HG02852 (cell line): Measurements from ENCODE around the gene CEACAM16.

Experiments used
- ATAC-seq: cut with Tn5 transposase; IDR thresholded peaks from one replicate; pipeline ENCODE4 v1.9.1; 2021; ENCODE audit warnings: mild to moderate bottlenecking, moderate library complexity; ENCODE audit not compliant: unreplicated experiment

Gene CEACAM16

DNA sequence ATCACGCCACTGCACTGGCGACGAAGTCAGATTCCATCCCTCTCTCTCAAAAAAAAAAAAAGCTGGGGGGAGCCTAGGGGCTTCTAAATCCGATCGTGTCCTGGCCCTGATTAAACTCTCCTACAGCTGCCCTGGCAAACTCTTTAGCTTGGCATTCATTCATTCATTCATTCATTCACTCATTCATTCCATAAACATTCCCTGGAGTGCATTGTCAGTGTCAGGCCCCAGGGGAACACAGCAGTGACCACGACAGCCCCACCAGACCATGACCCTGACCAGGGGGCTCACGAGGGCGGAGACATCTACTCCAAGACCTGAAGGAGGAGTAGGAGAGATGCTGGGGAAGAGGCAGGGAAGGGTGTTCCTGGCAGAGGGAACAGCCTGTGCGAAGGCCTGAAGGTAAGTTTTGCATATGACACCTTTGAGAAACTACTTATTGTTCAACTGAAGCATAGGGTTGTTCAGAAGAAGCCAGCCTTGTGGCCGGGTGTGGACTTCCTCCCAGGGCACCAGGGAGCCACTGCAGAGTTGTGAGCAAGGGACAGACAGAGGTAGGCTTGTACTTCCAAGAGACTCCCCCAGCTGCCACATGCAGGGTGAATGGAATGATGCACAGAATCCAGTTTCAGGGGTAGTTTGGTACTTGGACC is 24.5 kb downstream of the CEACAM16 start:
- no peak for ATAC-seq

GRCh38 chr19:44723952-44724319 is 25.0 kb downstream of the CEACAM16 start:
- no peak for ATAC-seq

DNA sequence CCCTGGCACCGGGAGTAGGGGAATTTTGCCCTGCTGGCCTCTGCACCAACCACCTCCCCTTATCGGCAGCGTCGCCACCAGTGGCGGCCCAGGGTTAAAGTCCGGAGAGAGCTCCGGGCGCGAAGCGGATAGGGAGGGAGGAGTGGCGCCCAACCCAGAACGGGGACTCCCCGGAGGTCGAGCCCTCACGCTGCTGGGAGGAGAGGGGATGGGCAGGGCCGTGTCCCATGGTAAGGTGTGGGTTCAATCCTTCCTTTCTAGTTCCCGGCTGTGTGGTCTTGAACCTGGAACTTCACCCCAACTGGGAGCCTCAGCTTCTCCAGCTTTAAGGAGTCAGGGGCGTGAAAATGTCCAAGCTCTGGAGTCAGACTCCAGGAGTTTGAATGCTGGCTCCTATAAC is 26.3 kb downstream of the CEACAM16 start:
- no peak for ATAC-seq

GRCh38 chr19:44725684-44726083 is 26.7 kb downstream of the CEACAM16 start:
- ATAC-seq: no peak

DNA sequence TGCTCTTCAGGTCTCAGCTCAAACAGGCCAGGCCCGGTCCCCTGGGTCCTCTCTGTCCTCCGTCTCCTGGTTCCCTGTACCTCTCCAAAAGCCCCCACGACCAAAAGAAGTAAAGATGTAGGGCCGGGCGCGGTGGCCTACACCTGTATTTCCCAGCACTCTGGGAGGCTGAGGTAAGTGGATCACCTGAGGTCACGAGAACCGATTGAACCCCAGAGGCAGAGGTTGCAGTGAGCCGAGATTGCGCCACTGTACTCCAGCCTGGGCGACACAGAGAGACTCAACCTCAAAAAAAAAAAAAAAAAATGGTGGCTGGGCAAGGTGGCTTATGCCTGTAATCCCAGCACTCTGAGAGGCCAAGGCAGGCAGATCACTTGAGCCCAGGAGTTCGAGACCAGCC is 27.5 kb downstream of the CEACAM16 start:
- ATAC-seq: no peak

- ATAC-seq: no peak
These were observed 29.2 kb downstream of the CEACAM16 start for GRCh38 chr19:44728178-44728577.

GRCh38 chr19:44729516-44730033 is 30.6 kb downstream of the CEACAM16 start:
- no peak for ATAC-seq

DNA sequence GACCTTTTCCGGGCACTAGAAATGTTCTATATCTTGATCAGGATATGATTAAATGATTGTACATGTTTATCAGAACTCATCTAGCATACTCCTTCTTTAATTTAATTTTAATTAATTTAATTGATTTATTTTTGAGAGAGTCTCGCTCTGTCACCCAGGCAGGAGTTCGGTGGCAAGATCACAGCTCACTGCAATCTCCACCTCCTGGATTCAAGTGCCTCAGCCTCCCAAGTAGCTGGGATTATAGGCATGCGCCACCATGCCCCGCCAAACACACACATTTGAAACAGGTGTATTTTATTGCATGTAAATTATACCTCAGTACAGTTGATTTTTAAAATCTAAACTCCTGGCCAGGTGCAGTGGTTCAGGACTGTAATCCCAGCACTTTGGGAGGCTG is 32.1 kb downstream of the CEACAM16 start:
- ATAC-seq: no peak

GRCh38 chr19:44731622-44732021 is 32.7 kb downstream of the CEACAM16 start:
- ATAC-seq: no peak

- no peak for ATAC-seq
These were observed 33.5 kb downstream of the CEACAM16 start for GRCh38 chr19:44732235-44733014.

DNA sequence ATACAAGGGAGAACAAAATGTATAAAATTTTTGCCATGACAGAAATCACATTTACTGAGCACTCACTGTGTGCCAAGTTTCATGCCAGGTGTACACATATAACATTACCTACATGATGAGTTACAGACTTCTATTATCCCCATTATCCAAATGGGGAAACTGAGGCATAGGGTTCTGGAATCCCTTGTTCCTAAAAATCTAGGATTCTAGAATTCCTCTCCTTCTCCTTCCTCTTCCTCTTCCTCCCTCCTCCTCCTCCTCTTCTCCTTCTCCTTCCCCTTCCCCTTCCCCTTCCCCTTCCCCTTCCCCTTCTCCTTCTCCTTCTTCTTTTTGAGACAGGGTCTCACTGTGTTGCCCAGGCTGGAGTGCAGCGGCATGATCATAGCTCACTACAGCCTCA is 35.4 kb downstream of the CEACAM16 start:
- no peak for ATAC-seq

GRCh38 chr19:44735011-44735410 is 36.1 kb downstream of the CEACAM16 start:
- ATAC-seq: no peak

DNA sequence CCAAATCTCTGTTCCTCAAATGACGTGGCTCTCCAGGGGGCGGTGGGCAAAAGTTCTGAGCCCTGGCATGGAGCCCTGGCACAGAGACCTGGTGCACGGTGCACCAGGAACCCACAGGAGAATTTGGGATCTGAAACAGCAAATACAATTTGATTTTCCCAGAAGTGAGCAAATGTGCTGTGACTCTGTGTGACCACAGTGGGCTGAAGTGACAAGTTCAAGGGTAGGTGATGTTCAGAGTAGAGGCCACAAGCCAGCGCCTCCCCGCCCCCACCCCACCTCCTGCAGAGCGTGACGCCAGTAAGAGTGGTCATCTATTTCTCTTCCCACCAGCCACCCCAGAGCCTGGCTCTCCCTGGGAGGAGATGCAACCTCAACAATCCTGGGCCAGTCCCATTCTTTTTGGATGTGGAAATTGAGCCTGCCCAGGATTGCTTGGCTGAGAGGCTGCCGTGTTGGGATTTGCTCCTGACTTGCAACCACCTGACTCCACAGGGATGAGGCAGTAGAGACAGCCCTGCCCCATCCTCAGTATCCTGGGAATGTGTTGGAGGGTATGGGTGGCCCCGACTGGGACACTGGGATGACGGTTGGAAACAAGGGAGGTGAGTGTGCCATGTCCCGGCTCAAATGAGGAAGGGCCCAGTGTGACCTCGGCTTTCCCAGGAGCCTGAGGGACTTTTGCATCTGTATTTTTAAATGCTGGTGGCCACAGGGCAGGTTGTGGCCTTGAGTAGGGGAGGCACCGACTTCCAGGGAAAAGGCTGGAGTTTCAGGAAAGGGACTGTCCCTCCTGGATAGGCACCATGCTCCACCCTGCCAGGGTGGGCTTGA is 38.5 kb downstream of the CEACAM16 start:
- no peak for ATAC-seq

GRCh38 chr19:44738136-44738535 is 39.2 kb downstream of the CEACAM16 start:
- no peak for ATAC-seq

GRCh38 chr19:44738603-44739558 is 39.9 kb downstream of the CEACAM16 start:
- no peak for ATAC-seq

- ATAC-seq: no peak
These were observed 41.4 kb downstream of the CEACAM16 start for GRCh38 chr19:44740351-44740824.

DNA sequence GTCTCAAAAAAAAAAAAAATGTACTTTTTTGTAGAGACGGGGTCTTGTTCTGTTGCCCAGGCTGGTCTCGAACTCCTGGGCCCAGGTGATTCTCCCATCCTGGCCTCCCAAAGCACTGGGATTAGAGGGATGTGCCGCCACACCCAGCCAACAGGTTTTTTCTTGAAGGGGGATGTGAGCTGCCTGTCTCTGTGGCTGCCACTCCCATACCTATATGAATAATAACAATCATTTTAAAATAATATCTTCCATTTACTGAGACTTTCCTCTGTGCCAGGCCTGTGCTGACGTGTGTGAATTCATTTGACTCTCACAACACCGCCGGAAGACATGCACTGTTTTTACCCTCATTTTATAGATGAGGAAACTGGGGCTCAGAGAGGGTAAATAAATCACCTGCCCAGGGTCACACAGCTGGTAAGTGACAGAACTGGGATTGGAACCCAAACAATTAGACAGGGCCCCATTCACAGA is 42.3 kb downstream of the CEACAM16 start:
- ATAC-seq: no peak

DNA sequence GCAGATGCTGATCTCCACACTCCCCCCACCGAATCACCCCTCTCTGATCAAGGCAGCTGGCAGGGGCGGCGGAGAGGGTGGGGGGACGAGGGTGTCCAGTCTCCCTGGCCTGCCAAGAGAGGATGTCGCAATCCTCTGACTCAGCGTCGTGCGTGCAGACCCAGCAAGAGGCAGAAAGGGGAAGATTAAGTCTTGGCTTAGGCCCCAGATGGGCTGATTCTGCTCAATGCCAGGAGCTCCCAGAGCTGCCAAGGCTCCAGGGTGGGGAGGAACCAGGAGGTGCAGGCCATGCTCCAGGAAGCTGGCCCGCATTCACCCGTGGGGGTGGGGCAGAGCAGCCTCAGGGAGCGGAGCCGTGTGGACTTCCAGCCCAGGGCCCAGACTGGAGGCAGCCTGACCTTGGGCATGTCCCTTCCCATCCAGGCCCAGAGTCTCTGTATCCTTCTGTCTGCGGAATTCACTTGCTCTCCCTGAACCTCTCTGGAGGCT is 42.9 kb downstream of the CEACAM16 start:
- no peak for ATAC-seq

DNA sequence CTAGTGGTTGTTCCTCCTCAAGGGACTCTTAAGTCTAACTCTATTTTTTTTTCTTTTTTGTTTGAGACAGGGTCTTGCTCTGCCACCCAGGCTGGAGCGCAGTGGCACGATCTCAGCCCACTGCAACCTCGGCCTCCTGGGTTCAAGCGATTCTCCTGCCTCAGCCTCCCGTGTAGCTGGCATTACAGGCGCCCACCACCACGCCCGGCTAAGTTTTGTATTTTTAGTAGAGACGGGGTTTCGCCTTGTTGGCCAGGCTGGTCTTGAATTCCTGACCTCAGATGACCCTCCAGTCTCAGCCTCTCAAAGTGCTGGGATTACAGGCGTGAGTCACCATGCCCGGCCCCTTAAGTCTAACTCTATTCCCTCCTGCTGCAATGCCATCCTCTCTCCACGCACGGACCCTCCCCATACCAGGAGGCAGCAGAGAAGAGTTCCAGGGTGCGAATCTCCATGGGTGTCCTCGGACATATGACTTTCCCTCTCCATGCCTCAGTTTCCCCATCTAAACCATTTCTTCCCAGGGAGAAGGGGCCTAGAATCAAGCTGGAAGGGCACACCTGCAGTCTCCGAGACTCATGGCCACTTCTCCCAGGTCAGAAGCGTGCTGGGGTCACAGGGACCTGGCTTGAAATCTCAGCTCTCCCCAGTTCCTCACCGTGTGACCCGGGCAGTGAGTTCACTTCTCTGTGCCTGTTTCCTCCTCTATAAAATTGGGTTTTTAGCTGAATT is 43.5 kb downstream of the CEACAM16 start:
- ATAC-seq: no peak
